Natural killer cell (primary cell): ENCODE data around the gene BPIFB1. TPM values are rescaled to one million over a fixed set of nuclear protein-coding genes. Genes with fewer than 3 reads are reported as not detected.

Source experiments
- ATAC-seq, 3 donors: fragments of 150-1000 bp in 2 of 3; fragments of 200-7000 bp in 1 of 3; cut with Tn5 transposase; 1 replicate in 1 of 3; 2 replicates in 2 of 3; pipeline ENCODE4 v1.10.0; 2021; ENCODE audit warnings: mild to moderate bottlenecking in 2 of 3, moderate library complexity in 2 of 3
- DNase-seq, 2 donors: peaks; one replicate each; pipeline versions ENCODE4 v3.0.0 to v3.0.0-alpha.2; 2013 to 2021; ENCODE audit warnings: mixed read lengths in 1 of 2
- H3K27ac ChIP-seq: one replicate; pipeline ENCODE4 v1.5.1; 2013; ENCODE audit warnings: mild to moderate bottlenecking, low read length
- H3K27me3 ChIP-seq: one replicate; pipeline ENCODE4 v1.6.1; 2013; ENCODE audit warnings: low read length; ENCODE audit not compliant: control insufficient read depth, insufficient read depth
- H3K36me3 ChIP-seq: one replicate; pipeline ENCODE4 v1.6.1; 2013; ENCODE audit warnings: low read length; ENCODE audit not compliant: control insufficient read depth, insufficient read depth
- H3K4me1 ChIP-seq: one replicate; pipeline ENCODE4 v1.6.1; 2013; ENCODE audit warnings: low read length; ENCODE audit not compliant: control insufficient read depth, insufficient read depth
- H3K4me3 ChIP-seq: one replicate; pipeline ENCODE4 v1.5.1; 2013; ENCODE audit warnings: low read length
- H3K9me3 ChIP-seq: one replicate; pipeline ENCODE4 v1.6.1; 2013; ENCODE audit warnings: low read length; ENCODE audit not compliant: control insufficient read depth, insufficient read depth
- H3K27ac Mint-ChIP-seq, 2 donors: one replicate each; pipeline ENCODE4 v1.8.0; 2022; ENCODE audit warnings: mild to moderate bottlenecking in 2 of 2, mixed read lengths in 2 of 2, moderate library complexity in 1 of 2
- H3K27me3 Mint-ChIP-seq, 2 donors: one replicate each; pipeline ENCODE4 v1.8.0; 2022; ENCODE audit warnings: low read depth in 2 of 2, mixed read lengths in 2 of 2
- H3K36me3 Mint-ChIP-seq: one replicate; pipeline ENCODE4 v1.8.0; 2022; ENCODE audit warnings: mixed read lengths
- H3K4me1 Mint-ChIP-seq, 2 donors: one replicate each; pipeline ENCODE4 v1.8.0; 2022; ENCODE audit warnings: mixed read lengths in 2 of 2
- H3K4me3 Mint-ChIP-seq: one replicate; pipeline ENCODE4 v1.8.0; 2022; ENCODE audit warnings: mild to moderate bottlenecking, moderate library complexity, mixed read lengths
- H3K9me3 Mint-ChIP-seq, 2 donors: one replicate each; pipeline ENCODE4 v1.8.0; 2022; ENCODE audit warnings: mixed read lengths in 2 of 2
- CTCF ChIP-seq: fragments of 200-600 bp; IDR thresholded peaks from one replicate; pipeline ENCODE4 v1.8.0; 2022; ENCODE audit warnings: antibody characterized with exemption
- WGBS: methylation state at CpG from one replicate; pipeline ENCODE4 v1.1.7; 2013; ENCODE audit warnings: missing lambda C conversion rate; ENCODE audit not compliant: insufficient coverage; 5-methylcytosine and 5-hydroxymethylcytosine counted together
- intact Hi-C: fragments of 100-400 bp; cut with micrococcal nuclease; formaldehyde crosslinking; loops from one replicate; pipeline ENCODE4 v1.14.2; 2022
- total RNA-seq, 4 donors: library from RNA; stranded (reverse); fragments of 120-200 nt in 1 of 4; gene quantifications; one replicate each; pipeline versions ENCODE4 v1.2.3 to v1.2.4, GENCODE V29; 2013 to 2022

BPIFB1 gene
- total RNA-seq, 3 donors from 2014 or later (not counting 1 experiment from before 2014, with no cell fraction given): not detected

DNA sequence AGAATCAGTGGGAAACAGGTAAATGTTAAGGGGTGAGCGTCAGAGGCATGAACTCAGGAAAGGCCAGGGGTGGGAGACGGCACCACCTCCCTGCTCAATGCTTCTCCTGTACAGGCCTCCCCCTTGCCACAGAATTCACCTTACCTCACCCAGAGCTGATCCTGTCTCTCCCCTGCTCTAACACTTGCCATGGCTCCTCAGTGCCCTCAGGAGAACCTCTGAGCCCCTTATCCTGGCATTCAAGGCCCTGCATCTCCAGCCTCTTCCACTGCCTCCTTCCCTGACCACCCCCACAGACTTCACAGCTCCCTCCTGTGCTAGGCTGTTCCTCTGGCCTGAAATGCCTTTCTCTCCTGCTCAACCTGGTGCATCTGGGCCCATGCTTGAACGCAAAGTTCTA is 33.9 kb downstream of the BPIFB1 start:
- ATAC-seq: no peak
- Histone ChIP-seq H3K36me3 (no peaks in the 10 kb centered on the region), H3K4me1 (no peaks in the 10 kb centered on the region), H3K27me3 (no peaks in the 10 kb centered on the region), H3K4me3 (no peak overlapping the region), H3K9me3 (no peaks in the 10 kb centered on the region), H3K27ac (no peak overlapping the region)
- TF ChIP-seq CTCF: no peak
- H3K9me3 Mint-ChIP-seq: no peaks in the 10 kb centered on the region
- no peaks in the 10 kb centered on the region for H3K36me3 Mint-ChIP-seq
- peaks cover 0 to 4% of the 10 kb centered on the region in 2 donors for H3K27me3 Mint-ChIP-seq
- WGBS: 92% methylated on average over 3 of the region's 3 CpGs
- H3K4me3 Mint-ChIP-seq: no peak overlapping the region
- H3K4me1 Mint-ChIP-seq: no peaks in the 10 kb centered on the region
- intact Hi-C loops: loop anchor here (1.0 kb wide), 1 partner anchor 17 kb away; no protein-coding TSS in a partner anchor
- DNase-seq: no peak
- no peak overlapping the region for H3K27ac Mint-ChIP-seq

GRCh38 chr20:33317424-33318095 is 34.5 kb downstream of the BPIFB1 start:
- no peaks in the 10 kb centered on the region for H3K9me3 ChIP-seq
- H3K4me3 ChIP-seq: no peak overlapping the region
- ATAC-seq: no peak
- H3K27ac Mint-ChIP-seq: no peak overlapping the region
- H3K27me3 Mint-ChIP-seq: peaks cover 0 to 4% of the 10 kb centered on the region in 2 donors
- H3K27me3 ChIP-seq: no peaks in the 10 kb centered on the region
- no peaks in the 10 kb centered on the region for H3K4me1 Mint-ChIP-seq
- DNase-seq: no peak
- TF ChIP-seq CTCF: no peak
- no peaks in the 10 kb centered on the region for H3K36me3 Mint-ChIP-seq
- H3K4me3 Mint-ChIP-seq: no peak overlapping the region
- intact Hi-C loops: no loop called here
- H3K36me3 ChIP-seq: no peaks in the 10 kb centered on the region
- H3K4me1 ChIP-seq: no peaks in the 10 kb centered on the region
- 91% methylated on average over 14 of the region's 14 CpGs for WGBS
- no peaks in the 10 kb centered on the region for H3K9me3 Mint-ChIP-seq
- H3K27ac ChIP-seq: no peak overlapping the region

GRCh38 chr20:33318096-33318429 is 35.0 kb downstream of the BPIFB1 start:
- ATAC-seq: no peak
- no peak for DNase-seq
- 57% methylated on average over 5 of the region's 5 CpGs for WGBS
- no peaks in the 10 kb centered on the region for H3K9me3 ChIP-seq
- H3K4me1 ChIP-seq: no peaks in the 10 kb centered on the region
- H3K27me3 ChIP-seq: no peaks in the 10 kb centered on the region
- Mint-ChIP-seq H3K4me3 (no peak overlapping the region), H3K9me3 (no peaks in the 10 kb centered on the region), H3K36me3 (no peaks in the 10 kb centered on the region), H3K27ac (no peak overlapping the region), H3K4me1 (no peaks in the 10 kb centered on the region), H3K27me3 (peaks cover 0 to 4% of the 10 kb centered on the region in 2 donors)
- intact Hi-C loops: no loop called here
- TF ChIP-seq CTCF: no peak
- H3K36me3 ChIP-seq: no peaks in the 10 kb centered on the region
- no peak overlapping the region for H3K4me3 ChIP-seq
- no peak overlapping the region for H3K27ac ChIP-seq

GRCh38 chr20:33320006-33320405 is 37.0 kb downstream of the BPIFB1 start:
- no peak overlapping the region for H3K27ac ChIP-seq
- H3K27me3 Mint-ChIP-seq: peaks cover 0 to 4% of the 10 kb centered on the region in 2 donors
- no peaks in the 10 kb centered on the region for H3K27me3 ChIP-seq
- no peak overlapping the region for H3K27ac Mint-ChIP-seq
- WGBS: 80% methylated on average over 10 of the region's 10 CpGs
- no peak overlapping the region for H3K4me3 ChIP-seq
- ATAC-seq: no peak
- no peak overlapping the region for H3K4me3 Mint-ChIP-seq
- intact Hi-C loops: no loop called here
- H3K4me1 ChIP-seq: no peaks in the 10 kb centered on the region
- no peak for DNase-seq
- no peaks in the 10 kb centered on the region for H3K4me1 Mint-ChIP-seq
- no peak for TF ChIP-seq CTCF
- no peaks in the 10 kb centered on the region for H3K36me3 Mint-ChIP-seq
- H3K36me3 ChIP-seq: no peaks in the 10 kb centered on the region
- no peaks in the 10 kb centered on the region for H3K9me3 ChIP-seq
- no peaks in the 10 kb centered on the region for H3K9me3 Mint-ChIP-seq
